ENCODE data around the gene SOX8.

The SOX8 gene

GRCh38 chr16:969508-970385, 11.8 kb upstream of the SOX8 start:
- peak overlapping the region; percentile 70 for H3K4me3 ChIP-seq (replicated peaks; ENCODE audit: low read depth, low read length)
- DNase-seq (ENCODE audit: extremely low read depth, low read depth): no peak
- TF ChIP-seq CTCF (IDR thresholded peaks at IDR 0.05; ENCODE audit: low read depth, low read length, missing control alignments): no peak

GRCh38 chr16:970386-970765, 11.2 kb upstream of the SOX8 start:
- no peak for TF ChIP-seq CTCF (IDR thresholded peaks at IDR 0.05; ENCODE audit: low read depth, low read length, missing control alignments)
- DNase-seq (ENCODE audit: extremely low read depth, low read depth): no peak
- peak overlapping the region; percentile 70 for H3K4me3 ChIP-seq (replicated peaks; ENCODE audit: low read depth, low read length)

GRCh38 chr16:970766-971581, 10.6 kb upstream of the SOX8 start, which contains the start of gene LMF1:
Gene LMF1 (minus strand): TSS chr16:970984. CDS start chr16:970980, 4 bp downstream.
- peak within 1 kb of the TSS; percentile 70 for H3K4me3 ChIP-seq (replicated peaks; ENCODE audit: low read depth, low read length)
- TF ChIP-seq CTCF (IDR thresholded peaks at IDR 0.05; ENCODE audit: low read depth, low read length, missing control alignments): no peak
- peak; percentile 57 for DNase-seq (ENCODE audit: extremely low read depth, low read depth)

GRCh38 chr16:971582-971905, 10.0 kb upstream of the SOX8 start:
- no peak for TF ChIP-seq CTCF (IDR thresholded peaks at IDR 0.05; ENCODE audit: low read depth, low read length, missing control alignments)
- DNase-seq (ENCODE audit: extremely low read depth, low read depth): no peak
- no peak overlapping the region for H3K4me3 ChIP-seq (replicated peaks; ENCODE audit: low read depth, low read length)

- no peak for TF ChIP-seq CTCF (IDR thresholded peaks at IDR 0.05; ENCODE audit: low read depth, low read length, missing control alignments)
- DNase-seq (ENCODE audit: extremely low read depth, low read depth): no peak
- no peak overlapping the region for H3K4me3 ChIP-seq (replicated peaks; ENCODE audit: low read depth, low read length)
These were observed 9.6 kb upstream of the SOX8 start for GRCh38 chr16:971981-972315.

- no peak for TF ChIP-seq CTCF (IDR thresholded peaks at IDR 0.05; ENCODE audit: low read depth, low read length, missing control alignments)
- H3K4me3 ChIP-seq (replicated peaks; ENCODE audit: low read depth, low read length): no peak overlapping the region
- DNase-seq (ENCODE audit: extremely low read depth, low read depth): no peak
These were observed 9.1 kb upstream of the SOX8 start for GRCh38 chr16:972316-973002.

Measured in HFF-Myc (cell line).